ENCODE measurements around the gene SECISBP2. TPM values are rescaled to one million over a fixed set of nuclear protein-coding genes. Genes with fewer than 3 reads are reported as not detected.

Gene SECISBP2
- total RNA-seq, 4 donors from 2014 or later, result 66.6 to 152 (median 101) TPM

- H3K9me3 ChIP-seq, result no peaks in the 10 kb centered on the region
Measured at GRCh38 chr9:89360465-89360864, 42.2 kb downstream of the SECISBP2 start.

GRCh38 chr9:89361031-89361430, 42.7 kb downstream of the SECISBP2 start:
- Histone ChIP-seq H3K36me3 (peaks cover 0 to 65% (median 0%) of the 10 kb centered on the region in 3 donors), H3K4me3 (no peak overlapping the region), H3K27ac (no peak overlapping the region), H3K9me3 (no peaks in the 10 kb centered on the region), H3K27me3 (no peaks in the 10 kb centered on the region), H3K4me1 (no peaks in the 10 kb centered on the region)
- no peak for TF ChIP-seq POLR2A (IDR thresholded peaks at IDR 0.05)
- TF ChIP-seq CTCF (IDR thresholded peaks at IDR 0.05), result no peak
- DNase-seq, result peak in 1 of 3 donors; percentile 42

More at GRCh38 chr9:89360465-89360864, 42.2 kb downstream of the SECISBP2 start:
- peak in 1 of 3 donors; percentile 36 for DNase-seq
- Histone ChIP-seq H3K36me3 (peaks cover 0 to 71% (median 0%) of the 10 kb centered on the region in 3 donors), H3K4me1 (no peaks in the 10 kb centered on the region), H3K4me3 (no peak overlapping the region), H3K27me3 (no peaks in the 10 kb centered on the region), H3K27ac (no peak overlapping the region)
- TF ChIP-seq CTCF (IDR thresholded peaks at IDR 0.05) (no peak), POLR2A (IDR thresholded peaks at IDR 0.05) (no peak)

- TF ChIP-seq CTCF (IDR thresholded peaks at IDR 0.05) (no peak), POLR2A (IDR thresholded peaks at IDR 0.05) (no peak)
- no peaks in the 10 kb centered on the region for H3K27me3 ChIP-seq
- H3K9me3 ChIP-seq, result no peaks in the 10 kb centered on the region
- H3K27ac ChIP-seq, result no peak overlapping the region
- no peak overlapping the region for H3K4me3 ChIP-seq
- DNase-seq, result peak; percentile 14 to 40 (median 33)
- peaks cover 0 to 57% (median 0%) of the 10 kb centered on the region in 3 donors for H3K36me3 ChIP-seq
- H3K4me1 ChIP-seq, result no peaks in the 10 kb centered on the region
Measured at GRCh38 chr9:89361816-89362646, 43.7 kb downstream of the SECISBP2 start.

- H3K36me3 ChIP-seq, result peaks cover 0 to 49% (median 0%) of the 10 kb centered on the region in 3 donors
- H3K4me1 ChIP-seq, result no peaks in the 10 kb centered on the region
- TF ChIP-seq CTCF (IDR thresholded peaks at IDR 0.05), result no peak
- no peak for TF ChIP-seq POLR2A (IDR thresholded peaks at IDR 0.05)
- DNase-seq, result peak; percentile 12 to 43 (median 30)
- no peak overlapping the region for H3K27ac ChIP-seq
- H3K4me3 ChIP-seq, result no peak overlapping the region
- no peaks in the 10 kb centered on the region for H3K27me3 ChIP-seq
- H3K9me3 ChIP-seq, result no peaks in the 10 kb centered on the region
Measured at GRCh38 chr9:89362647-89363310, 44.5 kb downstream of the SECISBP2 start.

GRCh38 chr9:89363311-89363670, 45.0 kb downstream of the SECISBP2 start:
- Histone ChIP-seq H3K4me3 (no peak overlapping the region), H3K27me3 (no peaks in the 10 kb centered on the region), H3K4me1 (no peaks in the 10 kb centered on the region), H3K9me3 (no peaks in the 10 kb centered on the region), H3K27ac (no peak overlapping the region), H3K36me3 (peaks cover 0 to 44% (median 0%) of the 10 kb centered on the region in 3 donors)
- peak in 2 of 3 donors; percentile 8 to 37 for DNase-seq
- TF ChIP-seq CTCF (IDR thresholded peaks at IDR 0.05) (no peak), POLR2A (IDR thresholded peaks at IDR 0.05) (no peak)

All from Peyer's patch (tissue), 4 donors.